GM21576 (cell line): ENCODE data around the gene PARVG.

Experiments used
- ATAC-seq: cut with Tn5 transposase; IDR thresholded peaks from one replicate; pipeline ENCODE4 v1.9.1; 2021; ENCODE audit warnings: mild to moderate bottlenecking, moderate library complexity; ENCODE audit not compliant: unreplicated experiment

Gene PARVG

DNA sequence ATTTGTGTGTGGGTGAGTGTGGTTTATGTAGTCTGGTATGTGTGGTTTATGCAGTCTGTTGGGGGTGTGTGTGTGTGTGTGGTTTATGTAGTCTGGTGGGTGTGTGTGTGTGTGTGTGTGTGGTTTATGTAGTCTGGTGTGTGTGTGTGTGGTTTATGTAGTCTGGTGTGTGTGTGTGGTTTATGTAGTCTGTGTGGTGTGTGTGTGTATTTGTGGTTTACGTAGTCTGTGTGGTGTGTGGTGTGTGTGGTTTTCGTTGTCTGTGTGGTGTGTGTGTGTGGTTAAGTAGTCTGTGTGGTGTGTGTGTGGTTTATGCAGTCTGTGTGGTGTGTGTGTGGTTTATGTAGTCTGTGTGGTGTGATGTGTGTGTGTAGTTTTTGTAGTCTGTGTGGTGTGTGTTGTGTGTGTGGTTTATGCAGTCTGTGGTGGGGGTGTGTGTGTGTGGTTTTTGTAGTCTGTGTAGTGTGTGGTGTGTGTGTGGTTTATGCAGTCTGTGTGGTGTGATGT, 26.2 kb upstream of the PARVG start:
- no peak for ATAC-seq

DNA sequence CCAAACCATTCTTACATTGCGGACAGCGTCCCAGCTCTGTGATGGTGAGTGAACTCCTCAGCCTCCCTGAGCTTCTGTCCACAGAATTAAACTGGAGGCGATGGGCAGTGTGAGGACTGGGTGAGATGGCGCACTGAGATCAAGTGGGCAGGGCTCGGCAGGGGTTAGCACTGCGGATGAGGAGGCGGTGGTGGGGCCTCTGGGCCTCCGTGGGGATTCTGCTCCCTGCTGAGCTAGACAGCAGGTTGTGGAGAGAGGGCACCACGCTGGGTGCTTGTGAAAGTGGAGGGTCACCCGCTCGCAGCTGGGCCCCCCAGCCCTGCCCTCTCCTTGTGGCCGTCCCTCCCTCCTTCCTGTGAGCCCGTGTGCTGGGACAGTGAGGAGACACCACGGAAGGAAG, 25.6 kb upstream of the PARVG start:
- ATAC-seq: no peak

- ATAC-seq: no peak
Observed at GRCh38 chr22:44157916-44158618, 22.7 kb upstream of the PARVG start.

DNA sequence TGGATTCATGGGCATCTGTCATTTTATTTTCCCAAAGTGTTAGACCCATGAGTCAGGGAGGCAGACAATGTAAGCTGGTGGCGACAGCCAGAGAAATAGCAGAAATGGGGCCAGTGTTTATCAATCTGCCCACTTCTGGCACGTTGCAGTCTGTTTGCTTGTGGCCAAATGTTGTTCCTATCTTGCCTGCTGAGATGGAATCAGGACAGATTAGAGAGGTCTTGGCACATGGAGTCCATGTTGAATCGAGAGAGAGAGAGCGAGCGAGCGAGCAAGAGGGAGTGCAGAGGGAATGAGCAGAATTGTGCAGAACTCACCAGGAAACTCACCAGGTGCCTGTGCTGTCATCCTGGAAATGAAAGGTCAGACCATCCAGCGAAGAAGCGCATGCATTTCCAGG, 21.9 kb upstream of the PARVG start:
- ATAC-seq: no peak

DNA sequence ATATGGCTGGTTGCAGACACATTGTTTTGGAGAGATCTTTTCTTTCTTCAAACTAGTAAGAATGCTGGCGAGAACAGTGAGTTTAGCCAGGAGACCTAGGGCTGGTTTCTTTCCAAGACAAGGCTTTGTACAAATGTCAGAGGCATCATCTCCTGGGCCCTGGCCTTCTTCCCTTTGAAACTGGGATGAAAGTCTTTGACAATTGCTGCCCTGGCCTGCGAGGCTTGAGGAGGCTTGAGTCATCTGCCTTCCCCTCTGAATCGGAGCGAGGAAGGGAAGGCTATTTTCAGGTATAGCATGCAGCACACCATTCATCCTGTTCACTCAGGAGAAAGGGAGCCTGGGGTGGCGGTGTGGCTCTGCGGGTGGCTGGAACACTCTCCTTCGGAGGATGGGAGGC, 21.5 kb upstream of the PARVG start:
- ATAC-seq: no peak

DNA sequence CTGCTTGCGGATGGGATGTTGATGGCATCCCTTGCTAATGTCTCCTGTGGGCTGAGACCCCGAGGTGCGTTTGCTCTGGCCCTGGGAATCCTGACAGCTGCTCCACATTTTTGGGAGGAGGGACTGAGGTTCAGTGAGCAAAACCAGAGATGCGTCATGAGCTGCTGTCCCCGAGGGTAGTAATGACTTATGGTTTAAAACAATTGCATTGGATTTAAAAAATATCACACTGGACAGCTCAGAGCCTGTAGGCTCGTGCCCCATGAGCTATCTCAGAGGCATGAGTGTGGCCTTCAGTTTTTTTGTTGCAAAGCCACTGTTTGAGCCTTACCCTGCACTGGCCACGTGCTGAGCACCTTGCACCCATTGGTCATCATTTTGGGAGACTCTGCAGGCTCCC, 20.9 kb upstream of the PARVG start:
- no peak for ATAC-seq

DNA sequence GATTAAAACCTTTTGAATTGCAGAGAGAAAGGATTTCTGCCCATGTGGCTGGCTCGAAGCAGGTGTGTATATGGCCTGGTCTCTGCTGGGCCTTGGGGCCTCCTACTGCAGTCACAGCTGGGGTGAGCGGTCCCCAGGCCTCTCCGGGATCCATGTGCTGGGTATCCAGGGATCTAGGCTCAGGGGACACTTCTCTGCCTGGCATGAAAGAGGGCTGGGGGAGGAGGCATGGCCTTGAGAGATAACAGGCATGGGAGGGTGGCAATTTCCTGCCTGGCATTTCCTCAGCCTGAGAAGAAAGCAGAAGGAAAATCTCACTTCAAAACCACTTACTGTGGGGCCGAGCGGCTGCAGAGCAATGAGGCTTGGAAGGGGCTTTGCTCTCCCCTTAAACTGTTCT, 20.3 kb upstream of the PARVG start:
- ATAC-seq: no peak

GRCh38 chr22:44161673-44162072, 19.1 kb upstream of the PARVG start:
- no peak for ATAC-seq

- ATAC-seq: no peak
Observed at GRCh38 chr22:44162960-44163359, 17.8 kb upstream of the PARVG start.

- ATAC-seq: no peak
Observed at GRCh38 chr22:44163536-44163935, 17.2 kb upstream of the PARVG start.

DNA sequence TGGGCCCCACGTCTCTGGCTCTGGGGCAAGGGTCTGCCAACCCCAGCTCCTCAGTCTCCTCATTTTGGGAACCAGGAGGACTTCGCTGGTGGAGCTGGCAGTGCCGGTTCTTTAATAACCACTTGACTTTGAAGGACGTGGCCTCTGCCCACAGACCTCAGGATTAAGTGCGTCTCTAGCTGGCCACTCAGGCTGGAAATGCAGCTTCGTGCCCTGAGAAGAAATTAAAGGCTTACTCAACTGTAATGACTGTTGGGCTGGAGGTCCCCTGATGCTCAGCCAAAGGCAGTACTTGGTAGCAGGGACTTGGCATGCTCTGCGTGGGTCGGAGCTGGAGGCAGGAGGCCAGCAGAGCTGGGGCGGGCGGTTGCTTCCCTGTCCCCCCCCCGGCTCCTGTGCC, 16.7 kb upstream of the PARVG start:
- ATAC-seq: no peak

DNA sequence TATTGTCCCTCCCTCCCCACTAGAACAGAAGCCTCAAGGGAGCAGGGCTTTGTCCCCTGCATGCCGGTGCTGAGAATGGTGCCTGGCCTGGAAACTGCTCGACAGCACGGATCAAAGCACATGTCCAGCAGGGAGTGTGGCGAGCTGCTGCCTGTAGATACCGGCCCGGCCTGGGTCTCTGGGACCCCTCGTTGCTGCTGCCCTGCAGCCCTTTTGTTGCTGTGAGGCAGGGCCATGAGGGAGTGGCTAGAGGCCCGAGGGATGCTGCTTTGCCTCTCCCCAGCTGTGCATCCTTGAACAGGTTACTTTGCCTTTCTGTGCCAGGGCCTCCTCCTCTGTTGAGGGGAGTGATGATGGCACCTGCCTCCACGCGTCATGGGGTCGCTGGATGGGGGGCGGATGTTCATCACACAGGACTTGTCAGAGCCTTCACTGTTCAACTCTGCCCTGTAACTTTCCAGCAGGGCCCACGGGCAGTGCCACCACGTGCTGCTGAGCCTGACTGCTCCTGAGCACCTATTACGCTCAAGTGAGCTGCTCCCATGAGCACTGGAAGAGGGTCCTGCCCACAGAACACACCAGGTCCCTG, 15.3 kb upstream of the PARVG start:
- ATAC-seq: no peak

DNA sequence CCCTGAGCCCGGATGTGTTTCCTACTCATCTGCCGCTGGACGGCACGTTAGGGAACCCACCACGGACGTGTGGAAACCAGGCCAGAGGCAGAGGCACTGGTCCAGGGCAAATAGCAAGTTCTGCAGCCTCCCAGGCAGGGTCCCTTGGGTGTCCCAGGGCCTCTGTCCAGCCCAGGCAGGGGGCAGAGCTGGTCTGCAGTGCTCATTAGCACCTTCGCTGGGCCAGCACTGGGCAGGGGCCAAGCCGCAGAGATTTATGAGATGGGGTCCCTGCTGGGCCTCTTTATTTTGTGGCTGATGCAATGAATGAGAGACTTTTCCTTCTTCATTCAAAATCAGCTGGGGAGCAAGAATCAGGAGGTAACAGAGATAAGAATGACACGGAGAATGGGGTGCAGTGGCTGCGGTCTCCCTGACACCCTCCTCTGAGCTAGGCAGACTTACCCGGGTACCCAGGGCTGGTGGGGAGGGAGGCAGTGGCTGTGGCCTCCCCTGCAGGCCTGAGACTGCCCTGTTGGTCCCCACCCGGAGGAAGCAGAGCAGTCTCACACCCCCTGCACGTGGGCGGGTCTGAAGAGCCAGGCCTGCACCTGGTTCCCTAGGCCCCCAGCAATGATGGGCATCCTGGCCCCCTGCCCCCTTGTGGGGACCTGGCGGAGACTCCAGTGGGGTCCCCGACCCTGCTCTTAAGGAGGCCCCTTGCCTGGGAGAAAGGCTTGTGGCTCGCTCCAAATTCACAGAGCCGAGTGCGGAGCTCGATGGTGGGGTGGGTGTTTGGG, 14.0 kb upstream of the PARVG start:
- no peak for ATAC-seq

DNA sequence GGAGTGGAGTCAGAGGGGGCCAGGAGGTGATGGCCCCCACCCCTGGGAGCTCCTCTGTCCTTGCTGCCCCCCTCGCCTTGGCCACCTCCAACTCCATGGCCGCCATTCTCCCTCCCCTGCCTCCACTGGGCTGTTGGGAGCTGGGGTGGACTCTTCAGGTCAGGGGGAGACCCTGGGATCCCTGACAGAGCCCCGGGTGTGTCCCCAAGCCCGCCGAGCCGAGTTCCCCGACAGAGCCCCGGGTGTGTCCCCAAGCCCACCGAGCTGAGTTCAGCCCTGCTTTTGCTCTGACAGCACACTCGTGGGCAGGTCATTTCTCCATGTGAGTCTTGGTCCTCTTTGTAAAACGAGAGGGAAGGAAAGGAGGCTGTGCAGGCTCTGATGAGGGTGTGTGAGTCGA, 13.2 kb upstream of the PARVG start:
- no peak for ATAC-seq

DNA sequence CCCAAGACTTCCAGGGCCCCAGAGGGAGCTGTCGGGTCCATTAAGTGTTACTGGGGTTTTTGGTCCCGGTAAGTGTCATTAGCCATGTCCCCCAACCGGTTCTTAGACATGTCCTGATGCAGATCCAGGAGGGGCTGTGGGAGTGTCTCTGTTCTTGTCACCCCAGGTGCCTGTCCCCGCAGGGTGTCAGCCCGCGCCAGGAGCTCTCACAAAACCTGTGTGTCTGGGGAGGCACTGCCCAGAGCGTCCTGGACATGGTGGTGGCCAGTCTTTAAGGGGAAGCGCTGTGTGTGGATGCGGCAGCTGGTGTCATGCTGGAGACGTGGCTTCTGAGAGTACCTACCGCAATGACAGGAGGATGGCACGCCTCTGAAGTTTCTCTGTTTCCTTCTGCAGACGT, 12.5 kb upstream of the PARVG start:
- ATAC-seq: no peak

- ATAC-seq: no peak
Observed at GRCh38 chr22:44170470-44170869, 10.3 kb upstream of the PARVG start.

GRCh38 chr22:44171561-44171960, 9.2 kb upstream of the PARVG start:
- ATAC-seq: no peak

DNA sequence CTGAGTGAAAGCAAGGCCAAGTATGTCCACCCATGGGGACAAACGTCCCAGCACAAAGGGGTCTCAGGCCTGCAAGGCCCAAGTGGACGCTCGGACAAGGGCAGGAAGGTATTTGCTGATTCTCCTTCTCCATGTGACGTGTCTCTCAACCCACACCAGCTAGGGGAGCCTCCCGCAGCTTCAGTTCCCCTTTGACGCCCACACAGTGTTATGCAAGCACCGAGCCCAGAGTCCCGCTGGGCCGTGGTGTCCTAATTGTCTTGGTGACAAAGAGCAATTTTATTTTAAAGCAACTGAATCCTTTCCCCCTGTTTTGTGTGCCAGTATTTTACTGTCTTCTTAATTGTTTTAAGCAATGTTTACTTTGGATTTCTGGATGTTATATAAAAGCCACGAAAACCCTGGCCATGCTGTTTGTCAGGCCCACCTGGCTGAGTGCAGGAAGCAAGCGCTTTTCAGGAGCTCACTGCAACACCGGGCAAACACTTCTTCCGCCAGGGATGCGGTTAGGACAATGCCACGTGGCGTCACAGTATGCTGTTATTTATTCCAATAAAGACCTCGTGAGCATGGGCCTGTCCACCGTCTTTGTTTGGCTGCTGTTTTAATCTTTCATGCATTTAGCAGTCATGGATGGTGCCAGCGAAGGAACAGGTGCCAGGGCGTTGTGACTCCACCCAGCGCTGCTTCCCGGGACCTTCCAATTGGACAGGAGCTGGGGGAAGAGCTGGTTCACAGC, 8.2 kb upstream of the PARVG start:
- no peak for ATAC-seq

DNA sequence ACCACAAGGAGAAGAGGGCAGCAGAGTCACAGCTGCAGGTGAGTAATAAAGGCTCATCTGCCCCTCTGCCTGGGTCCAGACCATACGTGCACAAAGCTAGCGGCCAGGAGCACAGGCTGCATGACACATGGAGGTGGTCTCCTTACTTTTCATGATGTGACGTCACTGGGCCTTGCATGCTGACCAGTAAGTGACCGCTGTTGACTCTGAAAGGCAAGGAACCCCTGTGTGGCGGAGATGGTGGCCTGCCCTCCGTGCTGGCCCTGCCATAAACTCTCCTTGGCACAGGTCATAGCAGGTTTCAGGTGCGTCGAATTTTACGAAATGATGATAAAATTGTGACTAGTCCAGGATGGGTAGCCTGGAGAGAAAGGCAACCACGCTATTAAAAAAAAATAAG, 7.6 kb upstream of the PARVG start:
- ATAC-seq: no peak

DNA sequence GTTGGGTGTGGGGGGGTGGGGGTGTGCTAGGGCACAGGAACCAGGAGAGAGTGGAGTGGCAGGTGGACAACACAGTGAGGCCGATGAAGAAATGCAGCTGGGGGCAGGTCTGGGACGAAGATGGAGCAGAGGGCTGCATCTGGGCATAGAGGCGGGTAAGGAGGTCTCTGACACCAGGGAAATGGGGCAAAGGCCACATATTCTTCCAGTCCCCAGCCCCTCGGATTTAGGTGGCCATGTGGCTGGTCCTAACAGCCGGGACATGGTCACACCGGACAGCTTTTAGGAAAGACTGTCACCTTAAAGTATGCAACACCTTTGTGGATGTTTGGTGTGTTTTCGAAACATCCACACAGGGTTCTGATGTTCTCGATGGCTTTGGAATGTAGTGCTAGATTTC, 5.0 kb upstream of the PARVG start:
- ATAC-seq: no peak

DNA sequence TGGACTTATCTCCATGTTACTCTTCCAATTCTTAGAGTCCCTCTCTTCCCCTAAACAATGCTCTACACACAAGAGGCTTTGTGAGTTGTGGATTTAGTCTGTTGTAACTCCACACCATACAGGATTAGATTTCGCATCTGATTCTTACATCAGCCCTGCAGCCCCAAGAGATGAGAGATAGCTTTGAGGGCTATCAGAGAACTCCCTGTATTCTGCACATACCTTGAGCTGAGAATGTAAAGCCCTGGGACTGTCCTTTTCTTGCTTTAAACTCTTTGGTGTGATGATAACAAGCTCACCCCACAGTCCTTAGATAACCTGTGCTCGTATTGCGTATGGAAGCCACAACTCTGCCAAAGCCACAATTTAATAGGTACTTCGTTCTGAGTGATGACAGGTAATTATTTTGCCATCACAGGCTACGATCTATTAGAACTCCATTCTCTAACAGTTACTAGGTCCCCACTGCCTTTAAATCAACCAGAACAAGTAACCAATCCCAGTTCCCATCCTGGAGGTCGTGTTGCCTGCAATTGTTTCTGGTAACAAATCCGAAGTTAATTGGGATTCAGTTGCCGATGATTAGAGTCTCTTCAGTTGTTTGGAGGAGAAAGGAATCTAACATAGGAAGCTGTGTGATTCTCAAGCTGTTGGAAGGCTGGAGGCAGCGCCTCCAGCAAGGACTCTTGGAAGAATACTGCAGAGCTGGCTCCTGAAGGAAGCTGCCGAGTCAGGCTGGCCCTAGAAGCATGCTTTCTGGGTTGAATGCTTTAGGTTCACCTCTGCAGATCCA, 1.3 kb upstream of the PARVG start:
- no peak for ATAC-seq
